Measurements from ENCODE around the gene CLOCK.

DNA sequence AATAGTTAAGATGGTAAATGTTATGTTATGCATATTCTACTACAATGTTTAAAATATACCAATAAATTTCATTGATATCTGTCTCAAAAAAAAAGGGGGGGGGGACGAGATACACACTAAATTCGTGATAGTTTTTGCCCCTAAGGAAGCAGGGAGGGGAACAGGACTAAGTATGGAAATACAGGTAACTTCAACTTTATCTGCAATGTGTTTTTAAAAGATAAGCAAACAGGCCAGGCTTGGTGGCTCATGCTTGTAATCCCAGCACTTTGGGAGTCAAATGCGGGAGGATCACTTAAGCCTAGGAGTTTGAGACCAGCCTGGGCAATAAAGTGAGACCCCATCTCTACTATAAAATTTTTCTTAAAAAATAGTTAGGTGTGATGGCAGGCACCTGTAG is 13.4 kb upstream of the CLOCK start:
- TF ChIP-seq, protein P1, sequence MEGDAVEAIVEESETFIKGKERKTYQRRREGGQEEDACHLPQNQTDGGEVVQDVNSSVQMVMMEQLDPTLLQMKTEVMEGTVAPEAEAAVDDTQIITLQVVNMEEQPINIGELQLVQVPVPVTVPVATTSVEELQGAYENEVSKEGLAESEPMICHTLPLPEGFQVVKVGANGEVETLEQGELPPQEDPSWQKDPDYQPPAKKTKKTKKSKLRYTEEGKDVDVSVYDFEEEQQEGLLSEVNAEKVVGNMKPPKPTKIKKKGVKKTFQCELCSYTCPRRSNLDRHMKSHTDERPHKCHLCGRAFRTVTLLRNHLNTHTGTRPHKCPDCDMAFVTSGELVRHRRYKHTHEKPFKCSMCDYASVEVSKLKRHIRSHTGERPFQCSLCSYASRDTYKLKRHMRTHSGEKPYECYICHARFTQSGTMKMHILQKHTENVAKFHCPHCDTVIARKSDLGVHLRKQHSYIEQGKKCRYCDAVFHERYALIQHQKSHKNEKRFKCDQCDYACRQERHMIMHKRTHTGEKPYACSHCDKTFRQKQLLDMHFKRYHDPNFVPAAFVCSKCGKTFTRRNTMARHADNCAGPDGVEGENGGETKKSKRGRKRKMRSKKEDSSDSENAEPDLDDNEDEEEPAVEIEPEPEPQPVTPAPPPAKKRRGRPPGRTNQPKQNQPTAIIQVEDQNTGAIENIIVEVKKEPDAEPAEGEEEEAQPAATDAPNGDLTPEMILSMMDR (IDR thresholded peaks at IDR 0.05; ENCODE audit: control extremely low read depth in 1 of 3, insufficient read depth in 1 of 3, low read depth in 1 of 3, low read length in 3 of 3) = no peak
- TF ChIP-seq EZH2 (IDR thresholded peaks at IDR 0.05; ENCODE audit: low read depth, low read length, severe bottlenecking) (no peak), GTF2F1 (IDR thresholded peaks at IDR 0.05; ENCODE audit: borderline replicate concordance, low read depth, low read length) (no peak), POLR2A (IDR thresholded peaks at IDR 0.05; ENCODE audit: control extremely low read depth in 1 of 2, low read depth in 2 of 2, low read length in 2 of 2) (no peak), SP1 (IDR thresholded peaks at IDR 0.05; ENCODE audit: low read depth, low read length) (no peak), MAFK (IDR thresholded peaks at IDR 0.05; ENCODE audit: low read depth, low read length) (no peak), FOSL1 (IDR thresholded peaks at IDR 0.05; ENCODE audit: insufficient read depth, low read depth, low read length) (no peak)

Data from H1 (cell line).